ENCODE results near the gene MAN2A1.

The MAN2A1 gene

GRCh38 chr5:109689740-109690241, at the start of gene MAN2A1:
MAN2A1 (plus strand) TSS chr5:109689927; CDS start chr5:109690418, 491 bp downstream.
- TF ChIP-seq NFIC (IDR thresholded peaks at IDR 0.05) (no peak), REST (IDR thresholded peaks at IDR 0.05; ENCODE audit: low read depth) (no peak), TAF1 (IDR thresholded peaks at IDR 0.05; ENCODE audit: low read depth) (0 out of 2 replicates have a peak, but pooled peaks have one; percentile 5), TCF12 (IDR thresholded peaks at IDR 0.05; ENCODE audit: low read depth) (no peak), RAD21 (IDR thresholded peaks at IDR 0.05; ENCODE audit: low read depth) (no peak), FOXM1 (IDR thresholded peaks at IDR 0.05; ENCODE audit: borderline replicate concordance, low read depth) (no peak), EP300 (IDR thresholded peaks at IDR 0.05; ENCODE audit: borderline replicate concordance) (no peak), TEAD4 (IDR thresholded peaks at IDR 0.05) (no peak), CREB1 (IDR thresholded peaks at IDR 0.05; ENCODE audit: low read depth) (no peak), MAX (IDR thresholded peaks at IDR 0.05) (no peak), ZBTB7A (IDR thresholded peaks at IDR 0.05; ENCODE audit: low read depth) (no peak; the same call in 1 of the 2 replicates), EGR1 (IDR thresholded peaks at IDR 0.05) (peak; percentile 79), YY1 (IDR thresholded peaks at IDR 0.05; ENCODE audit: low read depth) (no peak), USF1 (IDR thresholded peaks at IDR 0.05) (no peak)

GRCh38 chr5:109640976-109641375, 48.8 kb upstream of the MAN2A1 start:
- no peak for TF ChIP-seq YY1 (IDR thresholded peaks at IDR 0.05; ENCODE audit: low read depth)
- TF ChIP-seq CEBPB (IDR thresholded peaks at IDR 0.05): no peak
- no peak for TF ChIP-seq FOXM1 (IDR thresholded peaks at IDR 0.05; ENCODE audit: borderline replicate concordance, low read depth)
- no peak for TF ChIP-seq NFIC (IDR thresholded peaks at IDR 0.05)
- no peak for TF ChIP-seq REST (IDR thresholded peaks at IDR 0.05; ENCODE audit: low read depth)
- TF ChIP-seq ZBTB7A (IDR thresholded peaks at IDR 0.05; ENCODE audit: low read depth): no peak
- no peak for TF ChIP-seq MAX (IDR thresholded peaks at IDR 0.05)
- TF ChIP-seq TAF1 (IDR thresholded peaks at IDR 0.05; ENCODE audit: low read depth): no peak
- no peak for TF ChIP-seq EP300 (IDR thresholded peaks at IDR 0.05; ENCODE audit: borderline replicate concordance)
- no peak for TF ChIP-seq USF1 (IDR thresholded peaks at IDR 0.05)
- TF ChIP-seq EGR1 (IDR thresholded peaks at IDR 0.05): no peak
- TF ChIP-seq TEAD4 (IDR thresholded peaks at IDR 0.05): no peak
- TF ChIP-seq CREB1 (IDR thresholded peaks at IDR 0.05; ENCODE audit: low read depth): no peak
- no peak for TF ChIP-seq RAD21 (IDR thresholded peaks at IDR 0.05; ENCODE audit: low read depth)

- TF ChIP-seq REST (IDR thresholded peaks at IDR 0.05; ENCODE audit: low read depth) (no peak), TAF1 (IDR thresholded peaks at IDR 0.05; ENCODE audit: low read depth) (no peak), CEBPB (IDR thresholded peaks at IDR 0.05) (no peak), TCF12 (IDR thresholded peaks at IDR 0.05; ENCODE audit: low read depth) (no peak), MAX (IDR thresholded peaks at IDR 0.05) (no peak), USF1 (IDR thresholded peaks at IDR 0.05) (no peak), RAD21 (IDR thresholded peaks at IDR 0.05; ENCODE audit: low read depth) (no peak), EP300 (IDR thresholded peaks at IDR 0.05; ENCODE audit: borderline replicate concordance) (no peak), EGR1 (IDR thresholded peaks at IDR 0.05) (no peak), FOXM1 (IDR thresholded peaks at IDR 0.05; ENCODE audit: borderline replicate concordance, low read depth) (no peak), NFIC (IDR thresholded peaks at IDR 0.05) (no peak), TEAD4 (IDR thresholded peaks at IDR 0.05) (no peak), ZBTB7A (IDR thresholded peaks at IDR 0.05; ENCODE audit: low read depth) (no peak)
These were observed 45.9 kb upstream of the MAN2A1 start for GRCh38 chr5:109643791-109644350.
